A673 (cell line): ENCODE data around the gene EVA1B. TPM values are rescaled to one million over a fixed set of nuclear protein-coding genes. Genes with fewer than 3 reads are reported as not detected.

Source experiments
- Bru-seq: library from RNA; stranded (reverse); fragments of 400-500 nt; gene quantifications from one replicate; lab custom pipeline; 2021; lab: Mats Ljungman, UMichigan
- BruChase-seq, 2 experiments: library from RNA; stranded (reverse); fragments of 400-500 nt; gene quantifications; one replicate each; lab custom pipeline; 2021; lab: Mats Ljungman, UMichigan
- BruUV-seq: library from RNA; stranded (reverse); fragments of 400-500 nt; replicated peaks from 2 replicates; lab custom pipeline; 2021; lab: Mats Ljungman, UMichigan
- CTCF ChIA-PET: fragments of 300-600 bp; sonication (Branson Sonifier 250); formaldehyde crosslinking; loops from one replicate; lab custom pipeline; 2022; ENCODE audit warnings: antibody characterized with exemption; lab: Charles Lee
- POLR2A ChIA-PET: fragments of 300-600 bp; sonication (Branson Sonifier 250); formaldehyde crosslinking; loops from one replicate; lab custom pipeline; 2022; ENCODE audit warnings: antibody characterized with exemption; ENCODE audit not compliant: low non-redundant PET; lab: Charles Lee
- DNase-seq: peaks from one replicate; pipeline ENCODE4 v3.0.0-alpha.2; 2015; ENCODE audit warnings: low spot score
- H3K27ac ChIP-seq: fragments of 200-600 bp; sonication (generic); 2 replicates; pipeline ENCODE4 v1.5.1; 2016; ENCODE audit warnings: mixed run types, low read depth, mild to moderate bottlenecking, mixed read lengths, antibody characterized with exemption, low read length; ENCODE audit not compliant: poor library complexity, severe bottlenecking
- H3K27me3 ChIP-seq: fragments of 200-600 bp; sonication (generic); replicated peaks from 2 replicates; pipeline ENCODE4 v1.6.1; 2017; ENCODE audit warnings: mixed run types, low read depth, mild to moderate bottlenecking, mixed read lengths, antibody characterized with exemption, low read length; ENCODE audit not compliant: insufficient read depth, poor library complexity
- H3K36me3 ChIP-seq: fragments of 200-600 bp; sonication (generic); 2 replicates; pipeline ENCODE4 v1.6.1; 2016; ENCODE audit warnings: mixed run types, mild to moderate bottlenecking, mixed read lengths, antibody characterized with exemption, low read length; ENCODE audit not compliant: insufficient read depth, poor library complexity, severe bottlenecking
- H3K4me1 ChIP-seq: fragments of 200-600 bp; sonication (generic); 2 replicates; pipeline ENCODE4 v1.6.1; 2017; ENCODE audit warnings: mixed run types, mild to moderate bottlenecking, mixed read lengths, antibody characterized with exemption, low read length; ENCODE audit not compliant: insufficient read depth, poor library complexity, severe bottlenecking
- H3K4me3 ChIP-seq: fragments of 200-600 bp; sonication (generic); 2 replicates; pipeline ENCODE4 v1.5.1; 2016; ENCODE audit warnings: low read depth, mixed run types, mild to moderate bottlenecking, mixed read lengths, low read length; ENCODE audit not compliant: poor library complexity, severe bottlenecking
- H3K9me3 ChIP-seq: fragments of 200-600 bp; sonication (generic); 2 replicates; pipeline ENCODE4 v1.6.1; 2016; ENCODE audit warnings: mixed run types, low read depth, mild to moderate bottlenecking, mixed read lengths, antibody characterized with exemption, low read length; ENCODE audit not compliant: poor library complexity, severe bottlenecking
- EZH2 ChIP-seq: fragments of 200-600 bp; sonication (generic); IDR thresholded peaks from 2 replicates; pipeline ENCODE4 v1.6.1; 2017; ENCODE audit warnings: borderline replicate concordance, low read depth, mild to moderate bottlenecking, mixed read lengths, antibody characterized with exemption, low read length; ENCODE audit not compliant: poor library complexity, severe bottlenecking
- intact Hi-C: fragments of 100-400 bp; cut with micrococcal nuclease; formaldehyde crosslinking; loops from one replicate; pipeline ENCODE4 v1.10.0; 2022; ENCODE audit not compliant: unreplicated experiment
- long read RNA-seq: library from polyadenylated mRNA; stranded (forward); transcript quantifications from one replicate; pipeline ENCODE4 v2.0.0, GENCODE V29; 2022
- total RNA-seq: library from RNA; stranded (reverse); gene quantifications from 2 replicates; pipeline ENCODE4 v1.2.3, GENCODE V29; 2021
- TF ChIP-seq, protein P1 (sequence below): fragments of 300-800, 200-600 bp; sonication (generic); conservative IDR thresholded peaks from 2 replicates; pipeline ENCODE4 v1.5.1; 2017; ENCODE audit warnings: low read depth, mild to moderate bottlenecking, antibody characterized with exemption, low read length, moderate library complexity, mixed read lengths

EVA1B gene, protein sequence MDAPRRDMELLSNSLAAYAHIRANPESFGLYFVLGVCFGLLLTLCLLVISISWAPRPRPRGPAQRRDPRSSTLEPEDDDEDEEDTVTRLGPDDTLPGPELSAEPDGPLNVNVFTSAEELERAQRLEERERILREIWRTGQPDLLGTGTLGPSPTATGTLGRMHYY
- 6.2 and 8.4 TPM in 2 replicates for total RNA-seq
- percentile 28 among the genes with signal in this experiment for Bru-seq, nascent RNA
- percentile 34 among the genes with signal in this experiment for BruChase-seq, experiment 1, labeled RNA remaining after a 2-hour chase
- percentile 28 among the genes with signal in this experiment for BruChase-seq, experiment 2, labeled RNA remaining after a 6-hour chase
- long read RNA-seq, transcript EVA1B-202 (3 exons, 699 nt), result major isoform, 12 of 13 reads
- long read RNA-seq, partial matches to known transcripts, result 0 of 13 reads
- long read RNA-seq, other reads (novel, unspliced or antisense), result 1 of 13 reads

DNA sequence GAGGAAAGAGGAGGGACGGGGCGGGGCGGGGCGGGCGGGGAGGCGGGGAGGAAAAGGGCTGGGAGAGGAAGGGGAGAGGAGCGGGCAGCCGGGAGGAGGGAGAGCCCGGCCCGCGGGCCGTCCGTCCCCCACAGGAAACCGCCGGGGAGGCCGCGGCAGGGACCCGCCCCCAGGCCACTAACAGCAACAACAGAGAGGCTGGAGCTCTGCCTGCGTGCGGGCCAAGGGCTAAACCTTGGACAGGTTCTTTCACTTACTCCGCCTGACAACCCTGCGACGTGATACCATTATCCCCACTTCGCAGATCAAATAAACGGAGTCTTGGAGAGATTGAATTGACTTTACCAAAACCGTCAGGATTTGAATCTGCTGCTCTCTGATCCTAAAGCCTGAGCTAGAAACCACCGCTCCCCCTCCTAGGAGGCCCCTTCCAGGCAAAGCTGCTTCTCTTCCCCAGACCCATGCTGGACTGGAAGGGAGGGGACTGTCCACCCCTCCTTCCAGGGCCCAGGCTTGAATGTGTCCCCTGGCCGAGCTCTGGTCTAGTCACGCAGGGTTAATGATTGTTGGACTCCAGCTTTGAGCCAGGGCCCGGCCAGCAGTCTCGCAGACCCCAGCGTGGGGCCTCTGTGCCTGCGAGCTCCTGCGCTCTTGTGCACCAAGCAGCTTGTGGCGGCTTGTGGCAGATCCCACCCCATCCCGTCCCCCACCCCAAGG, at the start of gene EVA1B:
Gene EVA1B (minus strand): TSS at position 10 of the 717 bp plus-strand sequence. CDS start 608 bp downstream, outside the sequence.
- TF ChIP-seq EZH2, result no peak
- TF ChIP-seq, protein P1, sequence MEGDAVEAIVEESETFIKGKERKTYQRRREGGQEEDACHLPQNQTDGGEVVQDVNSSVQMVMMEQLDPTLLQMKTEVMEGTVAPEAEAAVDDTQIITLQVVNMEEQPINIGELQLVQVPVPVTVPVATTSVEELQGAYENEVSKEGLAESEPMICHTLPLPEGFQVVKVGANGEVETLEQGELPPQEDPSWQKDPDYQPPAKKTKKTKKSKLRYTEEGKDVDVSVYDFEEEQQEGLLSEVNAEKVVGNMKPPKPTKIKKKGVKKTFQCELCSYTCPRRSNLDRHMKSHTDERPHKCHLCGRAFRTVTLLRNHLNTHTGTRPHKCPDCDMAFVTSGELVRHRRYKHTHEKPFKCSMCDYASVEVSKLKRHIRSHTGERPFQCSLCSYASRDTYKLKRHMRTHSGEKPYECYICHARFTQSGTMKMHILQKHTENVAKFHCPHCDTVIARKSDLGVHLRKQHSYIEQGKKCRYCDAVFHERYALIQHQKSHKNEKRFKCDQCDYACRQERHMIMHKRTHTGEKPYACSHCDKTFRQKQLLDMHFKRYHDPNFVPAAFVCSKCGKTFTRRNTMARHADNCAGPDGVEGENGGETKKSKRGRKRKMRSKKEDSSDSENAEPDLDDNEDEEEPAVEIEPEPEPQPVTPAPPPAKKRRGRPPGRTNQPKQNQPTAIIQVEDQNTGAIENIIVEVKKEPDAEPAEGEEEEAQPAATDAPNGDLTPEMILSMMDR, result no peak
- Histone ChIP-seq H3K4me3 (peak within 1 kb of the TSS; percentile 65), H3K27me3 (no peaks in the 10 kb centered on the region), H3K9me3 (no peaks in the 10 kb centered on the region), H3K27ac (no peak within 1 kb of the TSS), H3K4me1 (peaks cover 12% of the 10 kb centered on the region), H3K36me3 (no peaks in the 10 kb centered on the region)
- CTCF ChIA-PET, result no interaction called here
- BruUV-seq, result no TSS peak
- DNase-seq, result peak; percentile 67
- intact Hi-C loops, result no loop called here
- POLR2A ChIA-PET, result no interaction called here

DNA sequence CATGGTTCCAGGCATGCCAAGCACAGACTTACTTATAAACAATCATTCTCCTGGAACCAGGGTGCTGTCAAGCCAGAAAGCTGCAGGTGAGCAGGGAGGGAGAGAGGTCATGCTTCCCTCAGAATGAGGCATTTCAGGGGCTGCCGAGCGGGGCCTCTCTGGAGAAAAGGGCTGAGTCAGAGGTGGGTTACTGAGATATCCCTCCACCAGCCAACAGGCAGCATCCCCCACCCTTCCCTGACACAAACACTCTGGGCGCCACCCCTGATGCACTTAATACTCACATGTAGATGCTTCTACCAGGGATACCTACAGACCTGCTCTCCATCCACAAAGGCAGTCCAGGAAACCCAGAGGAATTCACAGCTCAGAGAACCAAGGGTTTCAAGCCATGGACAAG, 49.2 kb upstream of the EVA1B start:
- no peak for DNase-seq
- peaks cover 12% of the 10 kb centered on the region for H3K36me3 ChIP-seq
- intact Hi-C loops, result no loop called here
- TF ChIP-seq, protein P1, result no peak
- no peak for TF ChIP-seq EZH2
- peaks cover 60% of the 10 kb centered on the region for H3K4me1 ChIP-seq
- POLR2A ChIA-PET, result no interaction called here
- CTCF ChIA-PET, result interaction anchor here (0.6 kb wide), 1 partner anchor 1099 kb away, joined by 8 read pairs; no protein-coding TSS in a partner anchor
- peak overlapping the region; percentile 90 for H3K27ac ChIP-seq
- no TSS peak for BruUV-seq
- no peaks in the 10 kb centered on the region for H3K27me3 ChIP-seq
- H3K4me3 ChIP-seq, result no peak overlapping the region
- no peaks in the 10 kb centered on the region for H3K9me3 ChIP-seq

DNA sequence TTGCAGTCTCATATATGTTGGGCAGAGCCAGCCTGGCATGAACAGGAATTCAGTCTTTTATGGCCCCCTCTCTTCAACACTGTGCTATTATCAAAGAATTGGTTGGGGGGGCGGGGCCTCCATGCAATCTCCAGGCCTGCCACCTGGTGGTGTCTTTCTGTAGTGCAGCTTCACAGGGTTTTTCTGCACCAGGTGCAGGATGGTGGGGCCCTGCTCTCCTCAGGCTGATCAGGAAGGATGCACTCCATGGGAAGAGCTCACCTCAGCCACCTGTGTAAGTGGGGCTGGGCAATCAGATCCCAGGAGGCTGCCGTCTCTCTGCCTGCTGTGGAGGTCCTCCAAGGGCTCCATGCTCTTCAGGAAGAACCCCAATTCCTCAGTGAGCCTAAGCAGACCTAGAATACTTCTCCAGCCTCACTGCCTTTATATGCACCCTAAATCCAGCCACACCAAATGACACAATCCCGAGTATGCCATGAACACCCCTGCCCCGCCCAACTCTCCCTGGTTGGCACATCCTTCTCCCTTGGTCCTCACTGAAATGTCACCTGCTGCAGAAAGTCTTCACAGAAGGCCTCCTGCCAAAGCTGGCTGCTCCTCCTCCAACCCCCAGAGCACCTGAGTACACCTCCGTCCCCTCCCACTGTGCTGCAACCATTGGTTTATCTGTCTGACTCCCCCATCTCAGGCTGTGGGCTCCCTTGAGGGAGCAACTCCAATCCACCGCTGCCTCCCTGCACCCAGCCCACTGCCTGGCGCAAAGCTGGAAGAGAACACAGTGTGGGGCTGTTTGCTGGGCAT, 45.8 kb upstream of the EVA1B start:
- Histone ChIP-seq H3K9me3 (no peaks in the 10 kb centered on the region), H3K4me3 (no peak overlapping the region), H3K27me3 (no peaks in the 10 kb centered on the region), H3K4me1 (peaks cover 53% of the 10 kb centered on the region), H3K27ac (peak overlapping the region; percentile 51), H3K36me3 (peaks cover 13% of the 10 kb centered on the region)
- intact Hi-C loops, result loop anchor here (2.0 kb wide), 1 partner anchor 270 kb away; no protein-coding TSS in a partner anchor
- TF ChIP-seq, protein P1, result peak; percentile 91
- no peak for TF ChIP-seq EZH2
- peak; percentile 86 for DNase-seq
- ChIA-PET POLR2A (no interaction called here), CTCF (interaction anchor here (0.6 to 0.7 kb wide), 2 partner anchors 27 to 220 kb away, joined by 3 to 4 read pairs; partner anchors contain the start of gene TRAPPC3)
- BruUV-seq, result no TSS peak
